Activated T-helper 1 cell treated with anti-CD3 and anti-CD28 coated beads, Interleukin-2, amount 50 U/mL, for 16 hours (primary cell): ENCODE measurements around the gene KCNJ11.

Experiments used
- DNase-seq, 2 donors: peaks; one replicate each; pipeline ENCODE4 v3.0.0-alpha.2; 2020; ENCODE audit warnings: low read depth in 1 of 2, low spot score in 1 of 2

The KCNJ11 gene

DNA sequence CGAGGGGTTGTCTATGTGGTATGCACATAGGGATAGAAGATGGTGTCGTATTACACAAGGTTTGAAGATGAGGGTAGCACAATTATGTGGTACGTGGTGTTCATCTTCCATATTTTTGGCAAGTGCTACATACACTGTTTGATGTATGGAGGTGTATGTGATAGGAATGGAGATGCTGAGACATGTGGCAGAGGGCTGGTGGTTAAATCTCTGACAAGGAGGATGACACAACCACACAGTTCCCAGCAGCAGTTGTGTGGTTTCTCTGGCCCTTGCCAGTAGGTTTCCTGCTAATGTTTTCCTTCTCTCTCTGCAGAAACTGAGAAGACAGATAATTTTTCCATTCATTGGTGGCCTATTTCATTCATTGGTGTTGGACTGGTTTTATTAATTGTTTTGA is 19.9 kb downstream of the KCNJ11 start:
- DNase-seq, result no peak

GRCh38 chr11:17366495-17366894 is 22.0 kb downstream of the KCNJ11 start:
- DNase-seq, result no peak

DNA sequence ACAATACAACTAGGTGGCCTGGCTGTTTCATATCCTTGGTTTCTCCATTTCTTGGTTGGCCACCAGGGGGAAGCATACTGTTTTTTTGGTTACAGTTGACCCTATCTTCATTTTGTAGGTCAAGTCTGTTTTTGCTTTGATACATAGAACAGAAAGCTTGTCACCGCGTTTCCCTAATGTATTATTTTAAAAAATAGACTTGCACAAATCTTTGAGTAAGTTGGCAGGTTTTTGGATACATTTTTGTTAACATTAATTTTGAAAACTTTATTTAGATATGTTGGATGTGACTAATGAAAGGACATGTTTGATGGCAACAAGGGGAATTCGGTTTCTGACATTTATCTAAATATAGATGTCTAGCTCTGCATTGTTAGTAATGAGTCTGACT is 33.9 kb downstream of the KCNJ11 start:
- DNase-seq, result peak in 1 of 2 donors; percentile 34

DNA sequence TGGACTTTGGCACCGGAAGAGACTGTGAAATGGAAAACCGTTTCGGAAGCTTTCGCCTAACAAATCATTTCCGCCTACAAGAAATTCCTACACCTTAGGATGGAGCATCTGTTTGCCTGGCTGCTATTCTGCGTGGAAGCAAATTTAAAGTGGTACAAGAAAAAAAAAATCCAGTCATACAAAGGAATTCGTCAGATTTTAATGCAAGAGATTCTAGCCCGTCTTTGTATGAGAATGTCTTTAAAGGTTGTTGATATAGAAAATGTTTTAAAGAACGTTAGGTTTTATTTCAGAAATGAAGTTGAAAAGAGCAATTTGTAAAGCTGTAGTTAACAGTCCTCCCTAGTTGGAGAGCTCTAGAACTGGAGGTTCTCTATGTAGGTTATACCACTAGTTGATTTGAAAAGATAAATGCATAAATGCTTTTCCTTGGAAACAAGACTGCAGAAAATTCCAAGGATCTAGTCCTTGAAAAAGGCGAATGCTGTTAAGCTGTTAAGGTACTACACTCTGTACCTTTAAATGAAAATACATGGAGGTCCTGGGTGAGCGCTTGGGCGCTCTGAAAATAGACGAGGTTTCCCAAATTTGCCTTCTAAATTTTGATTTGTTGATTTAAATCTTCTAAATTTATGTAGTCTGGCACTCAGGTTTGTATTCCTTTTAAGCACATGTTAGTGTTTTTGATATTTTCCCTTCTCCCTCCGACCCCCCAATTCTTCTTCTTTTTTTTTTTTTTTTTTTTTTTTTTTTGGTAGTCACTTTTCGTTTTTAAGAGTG is 34.4 kb downstream of the KCNJ11 start:
- DNase-seq, result no peak

GRCh38 chr11:17352950-17353820 is 35.3 kb downstream of the KCNJ11 start:
- DNase-seq, result peak in 1 of 2 donors; percentile 20

- peak; percentile 15 to 44 for DNase-seq
Measured at GRCh38 chr11:17351510-17352176, 36.8 kb downstream of the KCNJ11 start, which contains the start of gene NCR3LG1. Gene NCR3LG1 (plus strand): TSS chr11:17351800. CDS start chr11:17351970, 170 bp downstream.

DNA sequence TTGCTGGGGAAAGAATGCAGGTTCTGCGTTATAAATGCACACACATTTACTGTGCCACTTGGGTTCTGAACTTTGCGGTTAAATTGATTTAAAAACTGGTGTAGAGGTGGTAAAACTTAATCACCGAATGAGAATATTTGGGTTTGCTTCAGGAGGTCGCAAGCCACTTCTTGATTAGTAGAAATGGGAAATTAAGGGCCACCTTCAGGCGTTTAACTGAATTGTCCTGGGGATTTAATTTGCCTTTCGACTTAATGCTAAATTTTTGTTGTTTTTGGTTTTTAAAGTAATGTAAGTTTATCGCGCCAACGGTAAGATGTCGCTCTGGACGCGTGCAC is 37.3 kb downstream of the KCNJ11 start:
- no peak for DNase-seq

DNA sequence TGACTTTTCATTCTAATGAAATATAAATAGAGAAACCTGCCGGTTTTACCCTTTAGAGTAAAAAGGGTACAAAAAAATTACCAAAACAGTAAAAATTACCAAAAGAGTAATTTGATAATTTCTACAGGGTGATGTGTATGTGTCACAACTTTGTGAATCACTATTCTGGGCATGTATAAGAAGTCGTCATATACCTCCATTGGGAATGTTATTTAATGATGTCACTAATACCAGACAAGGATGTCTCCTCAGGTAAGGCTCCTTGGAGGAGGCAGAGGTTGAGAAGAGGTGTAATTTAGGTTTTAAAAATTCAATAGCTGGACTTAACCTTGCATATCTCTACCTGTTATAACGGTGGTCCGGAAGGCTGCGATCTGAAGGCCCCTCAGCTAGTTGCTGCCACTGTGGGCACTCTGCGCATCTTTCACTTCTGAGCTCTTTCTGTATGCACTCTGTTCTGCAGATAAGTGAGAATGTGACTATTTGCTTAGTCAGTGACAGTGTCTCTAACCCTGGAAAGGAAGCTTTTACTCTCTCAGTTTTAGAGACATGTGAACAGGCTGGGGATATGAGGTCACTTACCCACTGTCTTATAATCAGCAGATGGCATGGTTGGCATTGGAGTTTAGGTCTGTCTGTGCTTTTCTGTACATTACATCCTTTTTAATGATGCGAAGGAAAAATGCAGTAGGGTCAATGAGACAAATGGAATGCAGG is 37.8 kb downstream of the KCNJ11 start:
- DNase-seq, result no peak

DNA sequence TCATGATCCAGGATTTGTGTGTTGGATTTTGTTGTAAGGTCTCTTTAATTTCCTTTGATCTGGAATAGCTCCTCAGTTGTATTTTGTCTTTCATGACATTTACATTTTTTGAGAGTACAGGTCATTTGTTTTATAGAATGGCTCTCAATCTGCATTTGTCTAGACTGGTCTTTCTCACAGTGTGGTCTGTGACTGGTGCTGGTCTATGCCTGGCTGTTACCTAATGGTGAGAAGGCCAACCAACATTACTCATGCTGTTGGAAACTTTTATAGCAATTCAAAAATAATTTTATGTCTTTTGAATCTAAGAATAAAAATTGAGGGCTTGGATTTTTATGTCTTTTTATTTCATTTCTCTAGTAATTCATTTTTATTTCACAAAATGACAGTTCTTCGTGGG is 40.8 kb downstream of the KCNJ11 start:
- no peak for DNase-seq

DNA sequence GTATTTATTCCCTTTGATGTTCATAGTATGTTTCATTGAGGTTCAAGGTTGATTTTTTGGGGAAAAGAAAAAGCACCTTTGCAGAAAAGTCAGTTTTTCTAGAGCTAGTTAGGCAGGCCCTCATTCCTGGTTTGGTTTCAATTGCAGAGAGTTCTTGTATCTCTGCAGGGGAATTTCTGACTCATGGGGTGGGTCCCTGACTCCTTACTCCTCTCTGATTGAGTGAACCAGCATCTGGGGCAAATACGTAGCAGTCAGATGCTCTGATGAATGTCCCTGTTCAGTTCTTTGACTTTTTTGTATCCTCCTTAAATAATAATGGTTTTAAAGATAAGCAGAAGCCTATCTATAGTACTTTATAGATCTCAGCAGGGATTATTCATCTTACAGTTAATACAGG is 44.6 kb downstream of the KCNJ11 start:
- DNase-seq, result no peak

GRCh38 chr11:17343257-17343656 is 45.2 kb downstream of the KCNJ11 start:
- DNase-seq, result no peak
